Fibroblast of skin of right quadriceps (primary cell): ENCODE measurements around the gene TNNI2.
"Not testable (repeated sequence)": the region's sequence is repeated elsewhere in the genome, so short reads cannot be mapped to it uniquely, and the experiment has no call there.

Experiments
- DNase-seq: peaks from one replicate; pipeline ENCODE4 v3.0.0-alpha.2; 2013

TNNI2 gene

GRCh38 chr11:1838426-1839144, at the start of gene TNNI2:
Gene TNNI2, plus strand, starts transcription at chr11:1838981. Its CDS starts 716 bp downstream, at chr11:1839697.
- no peak for DNase-seq

- DNase-seq, result no peak
These were observed 46.9 kb upstream of the TNNI2 start for GRCh38 chr11:1791912-1792311.

GRCh38 chr11:1792461-1792860, 46.3 kb upstream of the TNNI2 start:
- no peak for DNase-seq

GRCh38 chr11:1793081-1793480, 45.7 kb upstream of the TNNI2 start:
- DNase-seq, result no peak

- no peak for DNase-seq
These were observed 42.3 kb upstream of the TNNI2 start for GRCh38 chr11:1796413-1797011.

- no peak for DNase-seq
These were observed 41.2 kb upstream of the TNNI2 start for GRCh38 chr11:1797391-1798125.

GRCh38 chr11:1803246-1803645, 35.5 kb upstream of the TNNI2 start:
- DNase-seq, result no peak

GRCh38 chr11:1803835-1804519, 34.8 kb upstream of the TNNI2 start:
- DNase-seq, result not testable (repeated sequence)

- DNase-seq, result no peak
These were observed 33.3 kb upstream of the TNNI2 start for GRCh38 chr11:1805525-1805924.

GRCh38 chr11:1807264-1807995, 31.4 kb upstream of the TNNI2 start:
- no peak for DNase-seq

- no peak for DNase-seq
These were observed 28.0 kb upstream of the TNNI2 start for GRCh38 chr11:1810761-1811160.

- DNase-seq, result no peak
These were observed 26.5 kb upstream of the TNNI2 start for GRCh38 chr11:1812274-1812673.

GRCh38 chr11:1812801-1813200, 26.0 kb upstream of the TNNI2 start:
- DNase-seq, result no peak

- not testable (repeated sequence) for DNase-seq
These were observed 25.4 kb upstream of the TNNI2 start for GRCh38 chr11:1813356-1813755.

GRCh38 chr11:1814691-1815090, 24.1 kb upstream of the TNNI2 start:
- DNase-seq, result no peak

GRCh38 chr11:1815311-1815710, 23.5 kb upstream of the TNNI2 start:
- DNase-seq, result no peak

- DNase-seq, result no peak
These were observed 23.0 kb upstream of the TNNI2 start for GRCh38 chr11:1815751-1816150.

- DNase-seq, result no peak
These were observed 21.8 kb upstream of the TNNI2 start for GRCh38 chr11:1817000-1817399.

- DNase-seq, result no peak
These were observed 21.3 kb upstream of the TNNI2 start for GRCh38 chr11:1817511-1817910.

- no peak for DNase-seq
These were observed 19.7 kb upstream of the TNNI2 start for GRCh38 chr11:1819074-1819473.

GRCh38 chr11:1820463-1821325, 18.1 kb upstream of the TNNI2 start:
- DNase-seq, result peak; percentile 40

- DNase-seq, result no peak
These were observed 17.2 kb upstream of the TNNI2 start for GRCh38 chr11:1821562-1821961.
